HG03095 (cell line): ENCODE data around the gene ZP2.
"Not testable (repeated sequence)": the region's sequence is repeated elsewhere in the genome, so short reads cannot be mapped to it uniquely, and the experiment has no call there.

ENCODE experiments used
- ATAC-seq: cut with Tn5 transposase; IDR thresholded peaks from one replicate; pipeline ENCODE4 v1.9.1; 2021; ENCODE audit warnings: moderate library complexity; ENCODE audit not compliant: unreplicated experiment

The ZP2 gene

DNA sequence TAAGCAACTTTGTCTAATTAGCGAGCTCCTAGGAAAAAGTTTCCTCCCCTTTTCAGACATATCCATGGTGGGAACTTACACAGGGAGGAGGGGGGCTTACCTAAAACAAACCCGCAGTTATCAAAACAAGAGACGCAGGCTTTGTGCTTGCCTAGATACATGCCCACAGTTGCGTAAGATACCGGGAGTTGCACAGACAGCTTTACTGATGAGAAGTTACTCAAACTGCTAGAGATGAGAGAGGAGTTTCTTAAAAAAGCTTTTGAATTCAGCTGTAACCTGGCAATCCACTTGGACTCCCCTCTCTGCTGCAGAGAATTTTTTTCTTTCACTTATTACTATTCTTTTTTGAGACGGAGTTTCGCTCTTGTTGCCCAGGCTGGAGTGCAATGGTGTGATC lies 6.8 kb upstream of the ZP2 start:
- no peak for ATAC-seq

DNA sequence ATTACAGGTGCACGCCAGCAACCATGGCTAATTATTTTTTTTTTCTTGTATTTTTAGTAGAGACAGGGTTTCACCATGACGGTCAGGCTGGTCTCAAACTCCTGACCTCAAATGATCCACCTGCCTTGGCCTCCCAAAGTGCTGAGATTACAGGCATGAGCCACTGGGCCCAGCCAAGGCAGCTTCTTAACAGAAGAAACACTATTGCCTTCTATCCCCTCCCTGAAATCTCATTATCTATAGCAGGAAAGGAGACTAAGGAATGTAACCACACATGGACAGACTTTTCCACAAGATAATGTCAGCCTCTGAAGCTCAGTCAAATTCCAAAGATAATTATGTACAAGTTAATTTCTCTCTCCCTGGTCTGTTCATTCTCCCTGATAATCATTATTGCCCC lies 5.7 kb upstream of the ZP2 start:
- ATAC-seq: no peak

DNA sequence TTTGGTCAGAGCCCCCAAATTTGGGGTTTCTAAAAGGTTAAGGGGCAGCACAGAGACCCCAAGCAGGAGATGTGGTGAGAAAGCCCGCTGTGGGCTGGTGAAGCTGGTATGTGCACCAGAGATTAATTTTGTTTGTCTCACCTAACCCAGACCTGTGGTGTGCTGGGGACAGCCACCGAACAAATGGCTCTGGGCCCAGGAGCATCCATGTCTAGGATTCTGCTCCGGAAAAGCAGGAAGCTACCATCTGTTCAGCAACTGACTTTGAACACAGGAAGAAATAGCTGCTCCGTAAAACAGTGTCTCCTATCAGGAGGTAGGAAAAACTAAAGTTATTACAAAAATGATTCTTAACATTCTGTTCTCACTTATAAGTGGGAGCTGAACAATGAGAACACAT lies 2.7 kb upstream of the ZP2 start:
- no peak for ATAC-seq

DNA sequence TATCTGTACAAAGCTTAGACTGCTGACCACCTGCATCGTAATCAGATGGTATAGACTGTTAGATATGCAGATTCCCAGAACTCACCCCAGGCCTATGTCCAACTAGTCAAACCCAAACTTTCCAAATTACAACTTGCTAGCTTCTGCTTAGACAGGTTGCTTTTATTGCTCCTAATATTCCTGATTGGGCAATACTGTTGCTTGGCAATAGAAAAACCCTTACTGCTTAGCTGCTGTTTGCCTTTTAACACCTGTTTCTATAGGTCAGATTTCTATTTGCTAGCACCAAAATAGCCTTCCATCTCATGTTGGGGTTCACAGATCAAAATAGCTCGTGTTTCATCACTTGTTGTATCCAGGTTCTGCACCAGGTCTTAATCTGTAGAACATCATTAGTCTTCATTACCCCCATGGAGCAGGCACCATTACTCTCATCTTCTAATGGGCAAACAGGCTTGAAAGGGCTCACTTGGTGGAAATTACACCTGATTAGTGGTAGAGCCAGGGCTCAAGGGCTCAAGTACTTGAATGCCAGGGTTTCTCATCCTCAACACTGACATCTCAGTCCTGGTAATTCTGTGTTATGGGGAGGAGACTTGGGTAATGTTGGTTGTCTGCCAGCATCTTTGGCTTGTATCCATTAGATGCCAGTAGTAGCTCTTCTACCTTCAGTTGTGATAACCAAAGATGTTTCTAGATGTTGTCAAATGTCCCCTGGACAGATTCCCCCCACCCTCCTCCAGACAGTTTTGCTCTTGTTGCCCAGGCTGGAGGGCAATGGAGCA lies 2.7 kb downstream of the ZP2 start:
- ATAC-seq: no peak

- no peak for ATAC-seq
Observed at GRCh38 chr16:21206550-21206949, 4.8 kb downstream of the ZP2 start.

DNA sequence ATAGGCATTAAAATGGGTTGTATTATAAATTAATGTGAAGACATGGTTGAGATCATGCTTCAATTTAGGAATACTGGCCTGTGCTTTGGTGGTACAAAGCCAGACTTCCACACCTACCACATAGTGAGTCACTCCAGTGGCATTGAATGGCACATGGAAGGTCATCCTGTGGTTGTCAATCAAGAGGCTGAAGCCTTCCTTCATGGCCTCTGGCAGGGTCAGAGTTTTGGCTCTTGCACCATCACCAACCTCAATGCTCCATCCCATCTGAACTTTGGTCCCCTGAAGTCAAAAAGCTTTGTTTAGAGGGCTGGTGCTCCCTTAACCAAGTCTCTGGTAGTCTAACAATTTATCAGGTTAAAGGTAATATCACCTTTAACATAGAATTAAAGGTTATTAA lies 6.1 kb downstream of the ZP2 start:
- ATAC-seq: no peak

DNA sequence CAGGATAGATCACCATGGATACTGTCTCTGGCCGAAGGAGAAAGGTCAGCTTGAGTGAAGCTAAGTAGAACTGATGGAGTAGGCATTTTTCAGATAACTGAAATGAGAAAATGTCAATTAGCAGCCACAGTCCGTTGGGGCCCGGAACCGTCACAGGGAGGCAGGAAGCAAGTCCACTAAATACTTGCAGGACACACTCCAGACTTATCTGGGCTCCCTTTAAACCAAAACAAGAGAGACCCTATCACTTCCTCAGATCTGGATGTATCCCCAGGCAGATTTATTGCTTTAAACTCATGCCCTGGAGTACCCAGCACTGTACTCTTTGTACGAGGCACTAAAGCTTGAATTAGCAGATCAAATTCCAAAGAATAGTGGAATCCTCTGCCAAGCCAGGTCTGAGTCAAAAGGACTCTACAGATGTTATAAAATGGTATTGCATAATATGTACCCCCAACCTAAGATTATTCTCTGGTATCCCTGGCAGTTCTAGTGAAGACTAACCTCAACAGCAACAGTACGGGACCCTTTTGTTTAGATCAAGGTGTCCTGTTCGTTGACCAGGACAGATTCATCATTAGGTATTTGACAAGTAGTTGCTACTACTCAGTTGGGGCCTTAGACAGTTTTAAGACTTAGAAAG lies 8.1 kb downstream of the ZP2 start:
- ATAC-seq: no peak

DNA sequence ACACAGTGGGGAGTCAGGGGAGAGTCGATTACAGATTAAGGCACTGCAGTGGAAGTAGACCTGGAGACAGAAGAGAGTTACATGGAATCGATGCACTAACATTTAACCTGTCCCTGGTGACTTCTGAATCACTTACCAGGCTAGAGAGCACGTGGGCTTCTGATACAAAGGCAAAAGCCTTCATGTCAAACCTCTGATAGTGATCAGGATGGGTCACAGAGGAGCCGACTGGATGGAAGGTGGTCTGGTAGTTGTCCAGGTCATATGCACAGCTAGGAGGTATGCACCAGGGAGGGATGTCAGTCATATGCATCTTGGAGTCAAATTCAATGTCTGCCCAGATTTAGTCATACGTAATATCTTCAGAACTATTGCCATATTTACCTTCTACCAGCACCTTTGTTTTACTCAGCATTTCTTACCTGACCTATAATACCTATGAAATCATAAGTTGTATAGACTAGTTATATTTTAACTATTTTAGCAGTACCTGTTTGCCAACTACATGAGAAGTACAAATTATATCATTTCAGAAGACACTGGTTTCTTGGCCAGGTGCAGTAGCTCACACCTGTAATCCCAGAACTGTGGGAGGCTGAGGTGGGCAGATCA lies 11.7 kb downstream of the ZP2 start:
- no peak for ATAC-seq

- no peak for ATAC-seq
Observed at GRCh38 chr16:21197621-21198020, 13.8 kb downstream of the ZP2 start.

GRCh38 chr16:21197112-21197511 lies 14.3 kb downstream of the ZP2 start:
- ATAC-seq: no peak

DNA sequence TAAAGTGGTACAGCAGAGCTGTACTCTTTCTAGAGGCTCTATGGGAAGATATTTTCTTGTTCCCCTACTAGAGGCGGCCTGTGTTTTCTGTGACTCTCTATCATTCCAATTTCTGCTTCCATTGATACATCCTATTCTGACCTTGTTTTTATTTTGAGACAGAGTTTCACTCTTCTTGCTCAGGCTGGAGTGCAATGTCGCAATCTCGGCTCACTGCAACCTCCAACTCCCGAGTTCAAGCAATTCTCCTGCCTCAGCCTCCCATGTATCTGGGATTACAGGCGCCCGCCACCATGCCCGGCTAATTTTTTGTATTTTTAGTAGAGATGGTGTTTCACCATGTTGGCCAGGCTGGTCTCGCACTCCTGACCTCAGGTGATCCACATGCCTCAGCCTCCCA lies 16.0 kb downstream of the ZP2 start:
- not testable (repeated sequence) for ATAC-seq

DNA sequence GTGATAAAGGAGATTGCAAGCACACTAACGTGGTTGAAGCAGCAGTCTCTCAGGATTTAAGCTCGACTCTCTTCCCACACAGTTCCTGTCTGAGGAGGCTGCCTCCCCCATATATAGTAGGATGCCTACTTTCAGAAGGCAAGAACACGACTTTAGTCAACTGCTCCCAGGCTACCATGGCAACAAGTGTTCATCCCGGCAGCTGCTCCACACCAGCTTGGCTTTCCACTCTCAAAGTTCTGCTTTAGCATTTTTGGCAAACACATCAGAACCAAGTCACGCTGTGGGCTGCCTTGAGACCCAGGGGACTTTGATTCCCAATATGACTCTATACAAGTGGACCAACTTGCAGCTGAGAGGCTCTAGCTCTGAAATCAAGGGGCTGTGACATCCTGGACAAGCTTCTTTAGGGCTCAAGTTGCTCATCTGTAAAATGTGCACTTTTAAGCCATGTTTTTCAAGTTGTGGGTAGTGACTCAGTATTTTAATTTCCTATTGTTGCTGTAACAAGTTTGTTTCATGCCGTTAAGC lies 16.5 kb downstream of the ZP2 start:
- no peak for ATAC-seq

GRCh38 chr16:21192991-21193390 lies 18.4 kb downstream of the ZP2 start:
- no peak for ATAC-seq

- no peak for ATAC-seq
Observed at GRCh38 chr16:21190599-21190998, 20.8 kb downstream of the ZP2 start.

DNA sequence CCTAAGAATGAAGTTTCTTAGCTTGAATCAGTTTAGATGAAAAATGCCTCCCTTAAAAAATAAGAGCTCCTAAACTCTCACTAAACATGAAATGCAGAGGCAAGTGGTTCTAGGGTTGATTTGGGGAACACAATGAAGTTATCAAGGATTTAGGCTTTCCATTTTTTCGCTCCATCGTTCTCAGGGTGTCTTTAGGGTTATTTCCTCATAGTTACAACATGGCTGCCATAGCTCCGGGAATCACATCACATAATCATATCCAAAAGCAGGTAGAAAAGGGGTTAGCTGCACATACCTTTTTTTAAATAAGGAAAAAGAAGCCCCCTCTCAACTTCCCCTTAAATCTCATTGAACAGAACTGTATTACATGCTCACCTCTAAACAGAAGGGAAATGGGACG lies 21.4 kb downstream of the ZP2 start:
- no peak for ATAC-seq

DNA sequence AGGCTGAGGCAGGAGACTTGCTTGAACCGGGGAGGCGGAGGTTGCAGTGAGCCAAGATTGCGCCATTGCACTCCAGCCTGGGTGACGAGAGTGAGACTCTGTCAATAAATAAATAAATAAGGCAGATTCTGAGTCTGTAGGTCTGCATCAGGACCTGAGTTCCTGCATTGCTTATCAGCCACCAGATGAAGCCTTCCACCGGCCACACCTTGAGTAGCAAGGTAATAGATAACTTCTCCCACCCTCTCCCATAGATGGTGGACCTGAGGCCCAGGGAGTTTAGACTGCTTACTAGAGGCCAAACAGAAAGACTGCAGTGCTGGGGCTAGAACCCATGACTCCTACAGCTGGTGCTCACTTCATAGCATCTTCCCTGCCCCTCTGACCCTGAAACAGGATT lies 22.1 kb downstream of the ZP2 start:
- ATAC-seq: no peak

DNA sequence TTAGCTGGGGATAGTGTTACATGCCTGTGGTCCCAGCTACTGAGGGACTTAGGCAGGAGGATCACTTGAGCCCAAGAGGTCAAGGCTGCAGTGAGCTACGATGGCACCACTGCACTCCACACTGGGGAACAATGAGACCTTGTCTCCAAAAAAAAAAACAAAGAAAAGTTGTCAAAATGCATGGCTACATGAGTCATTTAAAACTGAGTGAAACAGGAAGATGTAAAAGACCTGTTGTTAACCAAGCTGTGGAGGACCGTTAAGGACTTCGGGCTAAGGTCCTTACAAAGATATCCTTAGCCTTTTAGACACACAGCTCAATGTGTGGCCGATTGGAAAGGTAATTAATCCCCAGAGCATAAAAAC lies 25.1 kb downstream of the ZP2 start:
- ATAC-seq: no peak

DNA sequence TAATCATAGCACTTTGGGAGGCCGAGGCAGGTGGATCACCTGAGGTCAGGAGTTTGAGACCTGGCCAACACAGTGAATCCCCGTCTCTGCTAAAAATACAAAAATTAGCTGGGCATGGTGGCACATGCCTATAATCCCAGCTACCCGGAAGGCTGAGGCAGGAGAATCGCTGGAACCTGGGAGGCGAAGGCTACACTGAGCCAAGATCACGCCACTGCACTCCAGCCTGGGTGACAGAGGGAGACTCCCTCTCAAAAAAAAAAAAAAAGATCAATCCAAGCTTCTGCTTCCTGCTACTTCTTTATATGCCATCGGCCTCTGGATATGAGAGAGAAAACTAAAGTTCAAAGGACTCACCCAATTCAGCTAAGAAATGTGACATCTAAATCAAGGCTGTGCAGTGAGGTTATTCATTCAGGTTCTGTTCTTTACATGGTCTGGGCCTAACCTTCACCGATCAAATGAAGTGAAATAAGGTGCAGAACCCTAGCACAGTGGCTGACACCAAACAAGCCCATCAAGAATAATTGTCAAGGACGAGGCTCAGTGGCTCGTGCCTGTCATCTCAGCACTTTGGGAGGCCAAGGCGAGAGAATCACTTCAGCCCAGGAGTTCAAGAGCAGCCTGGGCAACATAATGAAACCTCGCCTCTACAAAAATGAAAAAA lies 25.6 kb downstream of the ZP2 start:
- ATAC-seq: no peak

DNA sequence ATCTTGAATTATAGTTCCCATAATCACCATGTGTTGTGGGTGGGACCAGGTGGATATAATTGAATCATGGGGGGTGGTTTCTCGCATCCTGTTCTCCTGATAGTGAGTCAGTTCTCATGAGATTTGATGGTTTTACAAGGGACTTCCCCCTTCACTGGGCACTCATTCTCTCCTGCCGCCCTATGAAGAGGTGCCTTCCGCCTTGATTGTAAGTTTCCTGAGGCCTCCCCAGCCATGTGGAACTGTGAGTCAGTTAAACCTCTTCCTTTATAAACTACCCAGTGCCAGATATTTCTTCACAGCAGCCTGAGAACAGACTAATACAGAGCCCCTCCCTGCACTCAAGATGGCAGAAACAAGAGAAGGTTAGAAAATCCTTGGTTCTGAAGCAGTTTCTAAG lies 26.5 kb downstream of the ZP2 start:
- no peak for ATAC-seq

GRCh38 chr16:21183995-21184394 lies 27.4 kb downstream of the ZP2 start:
- ATAC-seq: no peak

GRCh38 chr16:21179983-21180365 lies 31.4 kb downstream of the ZP2 start:
- no peak for ATAC-seq
